Omental fat pad (tissue), 4 donors: ENCODE data around the gene RAD18. TPM values are rescaled to one million over a fixed set of nuclear protein-coding genes. Genes with fewer than 3 reads are reported as not detected.

Experiments
- ATAC-seq: fragments of 150-250 bp; one replicate; pipeline ENCODE4 v1.9.1; 2016; ENCODE audit warnings: mild to moderate bottlenecking, moderate library complexity; ENCODE audit not compliant: low FRiP score
- DNase-seq: peaks from one replicate; pipeline ENCODE4 v3.0.0-alpha.2; 2019; ENCODE audit warnings: low spot score
- CTCF ChIP-seq, 3 donors: fragments of 450-650 bp; IDR thresholded peaks; one replicate each; pipeline ENCODE4 v1.5.1; 2016 to 2017; ENCODE audit warnings: antibody characterized with exemption in 3 of 3, mild to moderate bottlenecking in 3 of 3, moderate library complexity in 2 of 3
- total RNA-seq, 4 donors: library from RNA; depleted of rRNA; stranded (reverse); fragments of >200 nt; gene quantifications; one replicate each; pipeline ENCODE4 v1.1.0, GENCODE V29; 2016

Gene RAD18
- total RNA-seq, 4 donors from 2014 or later, result 4.2 to 9.8 (median 6.7) TPM

GRCh38 chr3:8992199-8992598, 28.9 kb upstream of the RAD18 start:
- DNase-seq (no peak), ATAC-seq (no peak)
- no peak for TF ChIP-seq CTCF (IDR thresholded peaks at IDR 0.05)

GRCh38 chr3:8990266-8991215, 27.3 kb upstream of the RAD18 start:
- ATAC-seq (no peak), DNase-seq (no peak)
- no peak for TF ChIP-seq CTCF (IDR thresholded peaks at IDR 0.05)

- ATAC-seq (no peak), DNase-seq (no peak)
- TF ChIP-seq CTCF (IDR thresholded peaks at IDR 0.05), result no peak
Measured at GRCh38 chr3:8988791-8989558, 25.7 kb upstream of the RAD18 start.

- DNase-seq (no peak), ATAC-seq (no peak)
- TF ChIP-seq CTCF (IDR thresholded peaks at IDR 0.05), result no peak
Measured at GRCh38 chr3:8988384-8988655, 25.0 kb upstream of the RAD18 start.

- ATAC-seq, result peak; percentile 52
- DNase-seq, result peak; percentile 52
- peak in 1 of 3 donors; percentile 54 for TF ChIP-seq CTCF (IDR thresholded peaks at IDR 0.05)
Measured at GRCh38 chr3:8987645-8988383, 24.5 kb upstream of the RAD18 start.

- DNase-seq (no peak), ATAC-seq (no peak)
- no peak for TF ChIP-seq CTCF (IDR thresholded peaks at IDR 0.05)
Measured at GRCh38 chr3:8987226-8987625, 24.0 kb upstream of the RAD18 start.
